ENCODE data around the gene NR4A1.
A peak's percentile ranks its signal among the peaks of the same experiment; 100 is the strongest.

The NR4A1 gene

DNA sequence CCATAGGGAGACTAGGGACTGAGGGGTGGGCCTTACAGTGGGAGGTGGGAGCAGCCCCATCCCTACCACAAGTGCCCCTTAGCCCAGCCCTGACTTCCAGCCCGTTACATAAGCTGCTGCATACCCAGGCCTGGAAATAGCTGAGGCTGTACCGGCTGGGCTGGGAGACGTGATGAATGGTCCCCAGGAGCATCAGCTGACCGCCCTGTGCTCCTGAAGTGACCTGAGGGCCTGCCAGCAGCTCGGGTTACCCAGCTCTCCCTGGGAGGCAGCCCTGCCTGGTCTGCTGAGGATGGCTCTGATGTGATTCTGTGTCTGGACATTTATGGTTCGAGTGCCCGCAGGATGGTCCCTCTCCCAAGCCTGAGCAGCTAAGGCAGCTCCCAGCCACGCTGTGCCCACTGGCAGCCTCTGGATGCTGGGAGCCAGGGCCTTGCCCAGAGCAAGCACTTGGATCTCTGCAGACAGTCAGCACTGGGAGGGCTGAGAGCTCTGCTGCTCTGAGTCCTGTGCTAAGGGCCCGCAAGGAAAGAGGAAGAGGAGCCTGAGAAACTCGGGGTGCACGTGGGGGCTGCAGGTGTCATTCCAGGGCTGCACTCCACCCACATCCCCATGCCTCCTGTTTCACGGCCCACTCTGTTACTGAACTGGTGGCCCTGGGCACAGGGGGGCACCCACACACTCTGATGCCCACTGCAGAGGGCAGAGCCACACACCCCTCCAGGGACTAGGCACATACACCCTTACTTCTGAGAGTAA, 24.0 kb upstream of the NR4A1 start:
- no peak overlapping the region for H3K4me3 ChIP-seq (ENCODE audit: low read depth, low read length)
- no peak for DNase-seq (ENCODE audit: low read depth)
- TF ChIP-seq, protein P1, sequence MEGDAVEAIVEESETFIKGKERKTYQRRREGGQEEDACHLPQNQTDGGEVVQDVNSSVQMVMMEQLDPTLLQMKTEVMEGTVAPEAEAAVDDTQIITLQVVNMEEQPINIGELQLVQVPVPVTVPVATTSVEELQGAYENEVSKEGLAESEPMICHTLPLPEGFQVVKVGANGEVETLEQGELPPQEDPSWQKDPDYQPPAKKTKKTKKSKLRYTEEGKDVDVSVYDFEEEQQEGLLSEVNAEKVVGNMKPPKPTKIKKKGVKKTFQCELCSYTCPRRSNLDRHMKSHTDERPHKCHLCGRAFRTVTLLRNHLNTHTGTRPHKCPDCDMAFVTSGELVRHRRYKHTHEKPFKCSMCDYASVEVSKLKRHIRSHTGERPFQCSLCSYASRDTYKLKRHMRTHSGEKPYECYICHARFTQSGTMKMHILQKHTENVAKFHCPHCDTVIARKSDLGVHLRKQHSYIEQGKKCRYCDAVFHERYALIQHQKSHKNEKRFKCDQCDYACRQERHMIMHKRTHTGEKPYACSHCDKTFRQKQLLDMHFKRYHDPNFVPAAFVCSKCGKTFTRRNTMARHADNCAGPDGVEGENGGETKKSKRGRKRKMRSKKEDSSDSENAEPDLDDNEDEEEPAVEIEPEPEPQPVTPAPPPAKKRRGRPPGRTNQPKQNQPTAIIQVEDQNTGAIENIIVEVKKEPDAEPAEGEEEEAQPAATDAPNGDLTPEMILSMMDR (conservative IDR thresholded peaks at IDR 0.05; ENCODE audit: low read depth, low read length): no peak

DNA sequence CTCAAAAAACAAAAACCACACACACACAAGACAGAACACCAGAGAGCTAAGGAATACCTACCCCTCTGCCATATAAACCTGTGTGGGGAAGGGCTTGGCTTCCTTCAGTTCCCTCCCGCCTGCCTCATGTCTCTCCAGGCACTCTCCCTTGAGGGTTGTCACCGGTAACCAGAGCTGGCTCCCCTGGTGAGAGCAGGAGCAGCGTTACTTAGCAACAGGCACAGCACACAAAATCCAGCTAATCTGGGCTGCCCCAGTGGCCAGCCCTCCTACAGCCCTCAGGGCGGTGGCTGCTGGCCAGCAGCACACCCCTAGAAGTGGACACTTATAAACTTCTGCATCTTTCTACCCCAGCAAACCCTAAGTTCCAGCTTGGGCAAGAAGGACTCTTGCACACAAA, 21.6 kb upstream of the NR4A1 start:
- no peak overlapping the region for H3K4me3 ChIP-seq (ENCODE audit: low read depth, low read length)
- TF ChIP-seq, protein P1 (conservative IDR thresholded peaks at IDR 0.05; ENCODE audit: low read depth, low read length): no peak
- peak; percentile 92 for DNase-seq (ENCODE audit: low read depth)

DNA sequence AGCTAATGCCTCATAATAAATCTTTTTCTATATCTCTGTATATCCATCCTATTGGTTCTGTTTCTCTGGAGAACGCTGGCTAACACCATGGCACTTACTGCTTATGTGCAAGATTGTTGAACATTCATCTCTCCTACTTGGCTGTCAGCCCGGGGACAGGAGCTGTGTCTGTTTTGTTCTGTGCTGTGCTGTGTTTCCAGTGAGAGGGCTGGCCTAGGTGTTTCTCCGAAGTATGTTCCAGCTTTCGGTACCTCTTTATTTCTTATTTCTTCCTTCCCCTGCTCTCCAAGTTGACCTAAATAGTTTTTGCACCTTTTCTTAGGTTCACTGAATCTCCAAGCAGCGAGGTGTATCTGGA, 18.8 kb upstream of the NR4A1 start:
- peak; percentile 91 for DNase-seq (ENCODE audit: low read depth)
- TF ChIP-seq, protein P1 (conservative IDR thresholded peaks at IDR 0.05; ENCODE audit: low read depth, low read length): no peak
- peak overlapping the region; percentile 38 for H3K4me3 ChIP-seq (ENCODE audit: low read depth, low read length)

DNA sequence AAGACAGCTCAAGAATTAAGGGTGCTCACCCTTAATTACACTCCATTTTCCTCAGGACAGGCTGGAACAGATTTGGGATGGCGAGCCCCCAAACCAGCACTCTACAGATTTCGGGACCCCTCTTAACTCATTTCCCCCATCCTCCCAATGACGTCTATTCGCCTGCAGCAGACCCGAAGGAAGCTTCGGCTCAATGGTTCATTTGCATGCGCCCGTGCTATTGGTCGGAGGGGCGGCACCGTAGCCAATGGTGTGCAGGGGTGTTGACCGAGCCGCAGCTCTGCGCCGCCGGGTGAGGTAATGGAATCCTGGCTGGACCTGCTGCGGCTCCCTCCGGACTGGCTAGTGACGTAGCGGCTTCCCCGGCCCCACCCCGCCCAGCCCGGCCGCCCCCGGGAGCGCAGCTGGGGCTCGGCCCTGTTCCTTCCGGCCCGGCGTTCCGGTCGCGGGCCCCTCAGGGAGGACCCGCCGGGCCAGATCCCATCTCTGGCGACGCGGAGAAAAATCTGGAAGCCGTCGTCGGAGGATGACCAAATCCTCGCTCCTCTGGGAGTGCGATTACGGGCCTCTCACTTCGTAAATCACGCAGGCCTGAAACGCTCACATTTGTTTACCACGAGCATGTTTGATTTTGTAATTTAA, 18.3 kb upstream of the NR4A1 start:
- TF ChIP-seq, protein P1 (conservative IDR thresholded peaks at IDR 0.05; ENCODE audit: low read depth, low read length): no peak
- DNase-seq (ENCODE audit: low read depth): peak; percentile 98
- peak overlapping the region; percentile 53 for H3K4me3 ChIP-seq (ENCODE audit: low read depth, low read length)

DNA sequence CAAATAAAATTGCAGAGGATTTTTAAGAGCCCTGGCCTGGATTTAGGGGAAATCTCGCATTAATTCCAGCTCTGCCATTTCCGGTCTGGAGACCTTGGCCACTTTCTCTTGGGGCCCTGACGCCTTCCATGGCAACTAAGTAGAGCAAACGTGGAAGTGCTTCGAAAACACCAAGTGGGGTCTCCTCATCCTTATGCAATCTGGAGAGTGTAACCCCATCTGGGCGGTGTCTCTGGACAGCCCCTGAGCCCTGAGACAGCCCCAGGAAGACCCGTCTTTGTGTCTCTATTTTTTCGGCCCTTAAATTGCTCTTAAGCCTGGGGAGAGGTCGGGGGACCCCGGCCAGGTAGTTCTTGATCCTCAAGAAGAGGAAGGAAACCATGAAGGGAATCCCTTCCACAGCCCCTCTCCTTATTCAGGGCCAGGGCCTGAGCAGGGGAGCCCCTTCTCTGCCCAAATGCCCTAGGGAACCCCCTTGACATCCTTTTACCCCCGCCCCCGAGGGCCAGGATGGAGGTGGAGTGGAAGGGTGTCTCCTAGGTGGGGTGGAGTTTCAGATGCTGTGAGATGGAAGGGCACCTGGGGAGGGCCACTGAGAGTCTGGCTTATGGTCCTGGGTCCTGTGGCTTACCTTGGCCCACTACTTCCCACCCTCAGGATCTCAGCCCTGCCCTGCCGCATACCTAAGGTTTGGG, 17.6 kb upstream of the NR4A1 start:
- H3K4me3 ChIP-seq (ENCODE audit: low read depth, low read length): peak overlapping the region; percentile 53
- no peak for DNase-seq (ENCODE audit: low read depth)
- TF ChIP-seq, protein P1 (conservative IDR thresholded peaks at IDR 0.05; ENCODE audit: low read depth, low read length): no peak

DNA sequence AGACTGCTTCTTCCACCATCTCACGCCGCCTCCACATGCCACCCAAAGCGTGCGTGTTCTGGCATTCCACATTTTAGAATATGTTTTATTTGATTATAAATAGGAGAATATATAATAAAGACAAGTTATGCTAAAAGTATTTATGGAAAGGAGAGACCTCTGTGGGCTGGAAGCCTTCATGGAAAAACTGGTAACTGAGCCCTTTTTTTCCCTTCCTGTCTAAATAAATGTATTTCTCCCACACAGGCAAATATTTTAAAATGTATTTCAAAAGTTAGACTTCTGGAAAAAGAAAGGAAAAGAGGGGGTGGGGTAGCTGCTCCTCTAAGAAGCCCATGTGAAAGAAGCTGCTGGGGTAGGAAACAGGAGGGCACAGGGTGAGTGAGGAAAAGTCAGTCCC, 16.1 kb upstream of the NR4A1 start:
- no peak for DNase-seq (ENCODE audit: low read depth)
- TF ChIP-seq, protein P1 (conservative IDR thresholded peaks at IDR 0.05; ENCODE audit: low read depth, low read length): no peak
- H3K4me3 ChIP-seq (ENCODE audit: low read depth, low read length): no peak overlapping the region
